Hair follicle dermal papilla cell (primary cell): Measurements from ENCODE around the gene ACD. TPM values are rescaled to one million over a fixed set of nuclear protein-coding genes. Genes with fewer than 3 reads are reported as not detected.

Experiments
- total RNA-seq: library from RNA; depleted of rRNA; stranded (reverse); fragments of >200 nt; gene quantifications from 2 replicates; pipeline ENCODE4 v1.2.3, GENCODE V29; 2012

Gene ACD
- 12.9 and 16.9 TPM in 2 replicates for total RNA-seq

GRCh38 chr16:67659675-67660563, at the start of gene ACD:
Gene ACD (minus strand): TSS chr16:67660260. CDS start chr16:67660220, 40 bp downstream.

GRCh38 chr16:67666559-67667452, 6.7 kb upstream of the ACD start, which contains the start of the genes C16orf86 and ENKD1:
Gene C16orf86 (plus strand): TSS chr16:67666814. CDS start chr16:67666971, 157 bp downstream.
Gene ENKD1 (minus strand): TSS chr16:67666750. CDS start chr16:67666442, 308 bp downstream.

GRCh38 chr16:67660564-67661028, 536 bp upstream of the ACD start, which contains the start of gene PARD6A:
Gene PARD6A (plus strand): TSS chr16:67660960. CDS start chr16:67661039, 79 bp downstream.

Other genes starting within 250 kb of the ACD start
- 14.7 and 15.3 TPM in 2 replicates for gene ZDHHC1, start 243.8 kb downstream of the ACD start, total RNA-seq
- gene HSD11B2, start 229.1 kb downstream of the ACD start, total RNA-seq = not detected in 2 replicates
- 111 and 131 TPM in 2 replicates for gene ATP6V0D1, start 179.1 kb downstream of the ACD start, total RNA-seq
- gene AGRP, start 176.7 kb downstream of the ACD start, total RNA-seq = not detected in 2 replicates
- 40.4 and 44.9 TPM in 2 replicates for gene RIPOR1, start 131.4 kb downstream of the ACD start, total RNA-seq
- 23.8 and 27.3 TPM in 2 replicates for gene CTCF, start 97.7 kb downstream of the ACD start, total RNA-seq
- gene CARMIL2, start 15.1 kb downstream of the ACD start, total RNA-seq = under 0.01 and 0.32 TPM in 2 replicates
- gene PARD6A, start 700 bp upstream of the ACD start, total RNA-seq = 0.97 and 1.1 TPM in 2 replicates
- 19.1 and 20.8 TPM in 2 replicates for gene ENKD1, start 6.5 kb upstream of the ACD start, total RNA-seq
- gene C16orf86, start 6.6 kb upstream of the ACD start, total RNA-seq = 5.8 and 12.5 TPM in 2 replicates
- 19.0 and 19.8 TPM in 2 replicates for gene GFOD2, start 59.1 kb upstream of the ACD start, total RNA-seq
- 7.2 and 7.5 TPM in 2 replicates for gene RANBP10, start 146.3 kb upstream of the ACD start, total RNA-seq
- 0.49 and 1.3 TPM in 2 replicates for gene TSNAXIP1, start 146.6 kb upstream of the ACD start, total RNA-seq
- gene THAP11, start 182.1 kb upstream of the ACD start, total RNA-seq = 30.0 and 34.6 TPM in 2 replicates
- 111 and 129 TPM in 2 replicates for gene NUTF2, start 186.7 kb upstream of the ACD start, total RNA-seq
- gene CENPT, start 187.4 kb upstream of the ACD start, total RNA-seq = 35.6 and 36.8 TPM in 2 replicates
- gene EDC4, start 212.8 kb upstream of the ACD start, total RNA-seq = 53.2 and 64.1 TPM in 2 replicates
- not detected in 2 replicates for gene NRN1L, start 224.6 kb upstream of the ACD start, total RNA-seq
- 14.5 and 16.4 TPM in 2 replicates for gene PSKH1, start 233.0 kb upstream of the ACD start, total RNA-seq